T-cell (primary cell): Measurements from ENCODE around the gene CARMIL1. TPM values are rescaled to one million over a fixed set of nuclear protein-coding genes. Genes with fewer than 3 reads are reported as not detected.

ENCODE experiments used
- ATAC-seq, 4 experiments: fragments of 200-7000 bp in 3 of 4; fragments of 150-1000 bp in 1 of 4; cut with Tn5 transposase; replicated peaks in 1 of 4; 1 replicate in 3 of 4; 2 replicates in 1 of 4; pipeline ENCODE4 v1.10.0; 2021; ENCODE audit warnings: moderate library complexity in 3 of 4, mild to moderate bottlenecking in 2 of 4, moderate number of reproducible peaks in 1 of 4
- CTCF ChIA-PET, 2 donors: fragments of 300-600 bp; sonication (Branson Sonifier 250); formaldehyde crosslinking; loops; one replicate each; lab custom pipeline; 2022; ENCODE audit warnings: antibody characterized with exemption in 2 of 2; lab: Charles Lee
- POLR2A ChIA-PET, 2 donors: fragments of 300-600 bp; sonication (Branson Sonifier 250); formaldehyde crosslinking; loops; one replicate each; lab custom pipeline; 2022; ENCODE audit warnings: antibody characterized with exemption in 2 of 2; lab: Charles Lee
- DNase-seq, 35 experiments: peaks; one replicate each; pipeline versions ENCODE4 v3.0.0 to v3.0.0-alpha.2; 2013 to 2023
- H3K27ac ChIP-seq: one replicate; pipeline ENCODE4 v1.5.1; 2013; ENCODE audit warnings: low read length
- H3K27me3 ChIP-seq, 2 experiments: replicated peaks in 1 of 2; 1 replicate in 1 of 2; 2 replicates in 1 of 2; pipeline versions ENCODE4 v1.6.1 to v1.7.0; 2013; ENCODE audit warnings: low read length in 1 of 2, mixed read lengths in 1 of 2; ENCODE audit not compliant: control insufficient read depth in 2 of 2, insufficient read depth in 2 of 2; ENCODE audit errors: extremely low read depth in 1 of 2
- H3K36me3 ChIP-seq, 2 donors: 1 replicate in 1 of 2; 2 replicates in 1 of 2; pipeline versions ENCODE4 v1.6.1 to v1.7.0; 2013; ENCODE audit warnings: low read length in 1 of 2; ENCODE audit not compliant: control insufficient read depth in 2 of 2, insufficient read depth in 1 of 2; ENCODE audit errors: extremely low read depth in 1 of 2
- H3K4me1 ChIP-seq, 2 experiments: 1 replicate in 1 of 2; 2 replicates in 1 of 2; pipeline versions ENCODE4 v1.6.1 to v1.7.0; 2013; ENCODE audit warnings: low read length in 2 of 2, mixed read lengths in 1 of 2; ENCODE audit not compliant: insufficient read depth in 2 of 2, control insufficient read depth in 1 of 2; ENCODE audit errors: extremely low read depth in 1 of 2
- H3K4me3 ChIP-seq, 2 donors: 1 replicate in 1 of 2; 2 replicates in 1 of 2; pipeline versions ENCODE4 v1.5.1 to v1.7.0; 2013; ENCODE audit warnings: mild to moderate bottlenecking in 2 of 2, low read length in 1 of 2, moderate library complexity in 1 of 2; ENCODE audit not compliant: control insufficient read depth in 1 of 2; ENCODE audit errors: extremely low read depth in 1 of 2
- H3K9me3 ChIP-seq: 2 replicates; pipeline ENCODE4 v1.7.0; 2013
- H3K27ac Mint-ChIP-seq, 2 donors: one replicate each; pipeline ENCODE4 v1.8.0; 2020 to 2021; ENCODE audit warnings: mild to moderate bottlenecking in 2 of 2, mixed read lengths in 2 of 2
- H3K27me3 Mint-ChIP-seq, 2 donors: one replicate each; pipeline ENCODE4 v1.8.0; 2021 to 2022; ENCODE audit warnings: mixed read lengths in 2 of 2
- H3K36me3 Mint-ChIP-seq: one replicate; pipeline ENCODE4 v1.8.0; 2021; ENCODE audit warnings: mixed read lengths
- H3K4me1 Mint-ChIP-seq, 3 donors: one replicate each; pipeline ENCODE4 v1.8.0; 2020 to 2022; ENCODE audit warnings: mixed read lengths in 3 of 3, mild to moderate bottlenecking in 1 of 3
- H3K4me3 Mint-ChIP-seq, 3 donors: one replicate each; pipeline ENCODE4 v1.8.0; 2020 to 2022; ENCODE audit warnings: mild to moderate bottlenecking in 3 of 3, mixed read lengths in 3 of 3, moderate library complexity in 3 of 3
- H3K9me3 Mint-ChIP-seq, 3 donors: one replicate each; pipeline ENCODE4 v1.8.0; 2020 to 2022; ENCODE audit warnings: mixed read lengths in 3 of 3
- WGBS: methylation state at CpG from one replicate; pipeline ENCODE4 v1.1.5; 2013; ENCODE audit warnings: missing lambda C conversion rate; ENCODE audit not compliant: insufficient coverage; 5-methylcytosine and 5-hydroxymethylcytosine counted together
- total RNA-seq, 35 experiments: library from RNA in 6 of 35; stranded (reverse) in 6 of 35; fragments of 120-200 nt in 1 of 35; gene quantifications; one replicate each; pipeline versions ENCODE4 v1.2.1 to v1.2.4 and lab custom pipeline; 2013 to 2026

Gene CARMIL1
- total RNA-seq, 5 donors from 2014 or later (not counting 1 experiment from before 2014, with no cell fraction given) = 4.0 to 11.6 (median 6.1) TPM

- POLR2A ChIA-PET = no interaction called here
- no peak overlapping the region for H3K4me3 Mint-ChIP-seq
- CTCF ChIA-PET = no interaction called here
Measured at GRCh38 chr6:25508051-25508450, 228.9 kb downstream of the CARMIL1 start.

GRCh38 chr6:25511376-25511775 lies 232.2 kb downstream of the CARMIL1 start:
- DNase-seq (no peak), ATAC-seq (no peak)
- H3K4me3 Mint-ChIP-seq = no peak overlapping the region
- H3K9me3 Mint-ChIP-seq = no peaks in the 10 kb centered on the region
- Histone ChIP-seq H3K36me3 (peaks cover 2 to 3% of the 10 kb centered on the region in 2 donors), H3K4me3 (no peak overlapping the region), H3K4me1 (no peaks in the 10 kb centered on the region), H3K27ac (no peak overlapping the region), H3K27me3 (no peaks in the 10 kb centered on the region), H3K9me3 (no peaks in the 10 kb centered on the region)
- H3K36me3 Mint-ChIP-seq = peaks cover 23% of the 10 kb centered on the region
- WGBS = no CpG with 5 or more reads among the region's 2 CpGs
- H3K27me3 Mint-ChIP-seq = no peaks in the 10 kb centered on the region
- POLR2A ChIA-PET = no interaction called here
- CTCF ChIA-PET = interaction anchor here in 1 of 2 donors (1.0 kb wide), 1 partner anchor 21 kb away, joined by 3 read pairs; no protein-coding TSS in a partner anchor
- no peak overlapping the region for H3K27ac Mint-ChIP-seq
- H3K4me1 Mint-ChIP-seq = no peaks in the 10 kb centered on the region

More at GRCh38 chr6:25508051-25508450, 228.9 kb downstream of the CARMIL1 start:
- Mint-ChIP-seq H3K27ac (no peak overlapping the region), H3K27me3 (no peaks in the 10 kb centered on the region), H3K36me3 (peaks cover 21% of the 10 kb centered on the region), H3K9me3 (no peaks in the 10 kb centered on the region), H3K4me1 (no peaks in the 10 kb centered on the region)
- no peak overlapping the region for H3K27ac ChIP-seq
- H3K36me3 ChIP-seq = no peaks in the 10 kb centered on the region
- no peak for ATAC-seq
- no peaks in the 10 kb centered on the region for H3K27me3 ChIP-seq
- no peaks in the 10 kb centered on the region for H3K4me1 ChIP-seq
- H3K4me3 ChIP-seq = no peak overlapping the region
- DNase-seq = no peak
- WGBS = 58% methylated on average over 2 of the region's 3 CpGs
- no peaks in the 10 kb centered on the region for H3K9me3 ChIP-seq

- no peak overlapping the region for H3K4me3 ChIP-seq
- Mint-ChIP-seq H3K36me3 (peaks cover 33% of the 10 kb centered on the region), H3K27ac (no peak overlapping the region), H3K9me3 (no peaks in the 10 kb centered on the region), H3K4me1 (no peaks in the 10 kb centered on the region), H3K27me3 (no peaks in the 10 kb centered on the region), H3K4me3 (no peak overlapping the region)
- H3K27ac ChIP-seq = no peak overlapping the region
- DNase-seq (no peak), ATAC-seq (no peak)
- no peaks in the 10 kb centered on the region for H3K4me1 ChIP-seq
- H3K27me3 ChIP-seq = no peaks in the 10 kb centered on the region
- H3K36me3 ChIP-seq = peaks cover 2 to 3% of the 10 kb centered on the region in 2 donors
- CTCF ChIA-PET = interaction anchor here in 1 of 2 donors (0.7 to 0.8 kb wide), 2 partner anchors 22 to 32 kb away, joined by 3 read pairs; no protein-coding TSS in a partner anchor
- no peaks in the 10 kb centered on the region for H3K9me3 ChIP-seq
- POLR2A ChIA-PET = no interaction called here
Measured at GRCh38 chr6:25512560-25512959, 233.4 kb downstream of the CARMIL1 start.

GRCh38 chr6:25519856-25520255 lies 240.7 kb downstream of the CARMIL1 start:
- Histone ChIP-seq H3K36me3 (peaks cover 0 to 2% of the 10 kb centered on the region in 2 donors), H3K4me1 (no peaks in the 10 kb centered on the region), H3K27me3 (no peaks in the 10 kb centered on the region), H3K4me3 (no peak overlapping the region), H3K27ac (no peak overlapping the region), H3K9me3 (no peaks in the 10 kb centered on the region)
- Mint-ChIP-seq H3K4me1 (no peaks in the 10 kb centered on the region), H3K27me3 (no peaks in the 10 kb centered on the region), H3K9me3 (no peaks in the 10 kb centered on the region), H3K27ac (no peak overlapping the region), H3K36me3 (peaks cover 44% of the 10 kb centered on the region), H3K4me3 (no peak overlapping the region)
- CTCF ChIA-PET = interaction anchor here in 1 of 2 donors (1.2 kb wide), 1 partner anchor 36 kb away, joined by 3 read pairs; no protein-coding TSS in a partner anchor
- POLR2A ChIA-PET = interaction anchor here in 1 of 2 donors (0.6 kb wide), 1 partner anchor 28 kb away, joined by 4 read pairs; no protein-coding TSS in a partner anchor
- no peak for DNase-seq
- no peak for ATAC-seq

- WGBS = no CpG with 5 or more reads among the region's 1 CpG
- no peaks in the 10 kb centered on the region for H3K9me3 ChIP-seq
- ChIA-PET POLR2A (no interaction called here), CTCF (interaction anchor here in 1 of 2 donors (0.7 kb wide), 1 partner anchor 122 kb away, joined by 4 read pairs; no protein-coding TSS in a partner anchor)
- no peak overlapping the region for H3K4me3 ChIP-seq
- no peaks in the 10 kb centered on the region for H3K4me1 ChIP-seq
- H3K4me3 Mint-ChIP-seq = no peak overlapping the region
- no peaks in the 10 kb centered on the region for H3K9me3 Mint-ChIP-seq
- peaks cover 31% of the 10 kb centered on the region for H3K36me3 Mint-ChIP-seq
- DNase-seq (no peak), ATAC-seq (no peak)
- no peaks in the 10 kb centered on the region for H3K27me3 Mint-ChIP-seq
- H3K27me3 ChIP-seq = no peaks in the 10 kb centered on the region
- H3K27ac ChIP-seq = no peak overlapping the region
- H3K27ac Mint-ChIP-seq = no peak overlapping the region
- no peaks in the 10 kb centered on the region for H3K4me1 Mint-ChIP-seq
- H3K36me3 ChIP-seq = peaks cover 2 to 6% of the 10 kb centered on the region in 2 donors
Measured at GRCh38 chr6:25524542-25524941, 245.4 kb downstream of the CARMIL1 start.

- no peaks in the 10 kb centered on the region for H3K27me3 ChIP-seq
- no peaks in the 10 kb centered on the region for H3K4me1 ChIP-seq
- no peaks in the 10 kb centered on the region for H3K9me3 ChIP-seq
- Mint-ChIP-seq H3K27ac (no peak overlapping the region), H3K27me3 (no peaks in the 10 kb centered on the region), H3K9me3 (no peaks in the 10 kb centered on the region), H3K4me1 (no peaks in the 10 kb centered on the region), H3K36me3 (peaks cover 31% of the 10 kb centered on the region), H3K4me3 (no peak overlapping the region)
- H3K36me3 ChIP-seq = peaks cover 4 to 6% of the 10 kb centered on the region in 2 donors
- no CpG with 5 or more reads among the region's 3 CpGs for WGBS
- H3K4me3 ChIP-seq = no peak overlapping the region
- no peak overlapping the region for H3K27ac ChIP-seq
- no peak for DNase-seq
- CTCF ChIA-PET = no interaction called here
- no peak for ATAC-seq
- POLR2A ChIA-PET = no interaction called here
Measured at GRCh38 chr6:25525078-25525477, 245.9 kb downstream of the CARMIL1 start.
